ENCODE data around the gene HMGB2. TPM values are rescaled to one million over a fixed set of nuclear protein-coding genes. Genes with fewer than 3 reads are reported as not detected.

The HMGB2 gene
- total RNA-seq, 4 donors from 2014 or later: 27.3 to 83.6 (median 65.3) TPM

DNA sequence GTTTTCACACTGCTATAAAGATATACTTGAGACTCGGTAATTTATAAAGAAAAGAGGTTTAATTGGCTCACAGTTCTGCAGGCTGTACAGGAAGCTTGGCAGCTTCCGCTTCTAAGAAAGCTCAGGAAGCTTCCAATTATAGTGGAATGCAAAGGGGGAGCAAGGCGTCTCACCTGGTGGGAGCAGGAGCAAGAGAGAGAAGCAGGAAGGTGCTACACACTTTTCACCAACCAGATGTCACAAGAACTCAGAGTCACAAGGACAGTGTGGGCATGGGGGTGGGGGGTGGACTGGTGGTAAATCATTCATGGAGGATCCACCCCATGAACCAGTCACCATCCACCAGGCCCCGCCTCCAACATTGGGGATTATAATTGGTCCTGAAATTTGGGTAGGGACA, 22.8 kb downstream of the HMGB2 start:
- TF ChIP-seq, protein P1, sequence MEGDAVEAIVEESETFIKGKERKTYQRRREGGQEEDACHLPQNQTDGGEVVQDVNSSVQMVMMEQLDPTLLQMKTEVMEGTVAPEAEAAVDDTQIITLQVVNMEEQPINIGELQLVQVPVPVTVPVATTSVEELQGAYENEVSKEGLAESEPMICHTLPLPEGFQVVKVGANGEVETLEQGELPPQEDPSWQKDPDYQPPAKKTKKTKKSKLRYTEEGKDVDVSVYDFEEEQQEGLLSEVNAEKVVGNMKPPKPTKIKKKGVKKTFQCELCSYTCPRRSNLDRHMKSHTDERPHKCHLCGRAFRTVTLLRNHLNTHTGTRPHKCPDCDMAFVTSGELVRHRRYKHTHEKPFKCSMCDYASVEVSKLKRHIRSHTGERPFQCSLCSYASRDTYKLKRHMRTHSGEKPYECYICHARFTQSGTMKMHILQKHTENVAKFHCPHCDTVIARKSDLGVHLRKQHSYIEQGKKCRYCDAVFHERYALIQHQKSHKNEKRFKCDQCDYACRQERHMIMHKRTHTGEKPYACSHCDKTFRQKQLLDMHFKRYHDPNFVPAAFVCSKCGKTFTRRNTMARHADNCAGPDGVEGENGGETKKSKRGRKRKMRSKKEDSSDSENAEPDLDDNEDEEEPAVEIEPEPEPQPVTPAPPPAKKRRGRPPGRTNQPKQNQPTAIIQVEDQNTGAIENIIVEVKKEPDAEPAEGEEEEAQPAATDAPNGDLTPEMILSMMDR (IDR thresholded peaks at IDR 0.05): no peak
- TF ChIP-seq POLR2A (IDR thresholded peaks at IDR 0.05): no peak
- peaks cover 0 to 81% (median 0%) of the 10 kb centered on the region in 3 donors for H3K36me3 ChIP-seq
- no peaks in the 10 kb centered on the region for H3K27me3 ChIP-seq
- no peaks in the 10 kb centered on the region for H3K9me3 ChIP-seq
- no peak for DNase-seq
- H3K4me3 ChIP-seq: no peak overlapping the region
- intact Hi-C loops (cut with DNase I): loop anchor here (10.0 kb wide), 1 partner anchor 193 kb away; no protein-coding TSS in a partner anchor
- H3K27ac ChIP-seq: no peak overlapping the region
- H3K4me1 ChIP-seq: no peaks in the 10 kb centered on the region
- 78 to 95% methylated on average over 4 of the region's 4 CpGs for WGBS, 2 donors

DNA sequence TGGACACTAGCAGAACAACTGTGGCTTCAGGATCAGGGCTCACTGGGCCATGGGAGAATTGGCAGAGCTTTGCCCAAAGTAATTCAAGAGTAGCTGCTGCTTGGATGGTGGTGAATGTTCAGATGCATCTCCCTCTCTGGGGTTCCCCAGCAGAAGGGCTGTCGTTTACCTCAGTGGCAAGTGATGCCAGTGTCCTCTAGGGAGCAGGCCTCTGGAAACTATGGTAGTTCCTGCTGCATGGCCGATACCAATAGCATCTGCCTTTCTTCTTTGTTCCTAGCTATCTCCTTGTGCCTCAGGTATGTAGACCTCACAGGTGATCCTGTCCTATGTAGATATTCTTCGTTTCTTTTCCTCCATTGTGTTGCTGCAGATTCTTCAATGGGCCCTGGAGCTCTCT, 26.4 kb downstream of the HMGB2 start:
- H3K9me3 ChIP-seq: no peaks in the 10 kb centered on the region
- H3K27me3 ChIP-seq: no peaks in the 10 kb centered on the region
- no peak overlapping the region for H3K27ac ChIP-seq
- TF ChIP-seq POLR2A (IDR thresholded peaks at IDR 0.05): no peak
- TF ChIP-seq, protein P1 (IDR thresholded peaks at IDR 0.05): no peak
- H3K36me3 ChIP-seq: peaks cover 0 to 75% (median 0%) of the 10 kb centered on the region in 3 donors
- WGBS, 2 donors: 96 to 98% methylated on average over 2 of the region's 3 CpGs
- intact Hi-C loops (cut with DNase I): no loop called here
- no peaks in the 10 kb centered on the region for H3K4me1 ChIP-seq
- DNase-seq: no peak
- H3K4me3 ChIP-seq: no peak overlapping the region

DNA sequence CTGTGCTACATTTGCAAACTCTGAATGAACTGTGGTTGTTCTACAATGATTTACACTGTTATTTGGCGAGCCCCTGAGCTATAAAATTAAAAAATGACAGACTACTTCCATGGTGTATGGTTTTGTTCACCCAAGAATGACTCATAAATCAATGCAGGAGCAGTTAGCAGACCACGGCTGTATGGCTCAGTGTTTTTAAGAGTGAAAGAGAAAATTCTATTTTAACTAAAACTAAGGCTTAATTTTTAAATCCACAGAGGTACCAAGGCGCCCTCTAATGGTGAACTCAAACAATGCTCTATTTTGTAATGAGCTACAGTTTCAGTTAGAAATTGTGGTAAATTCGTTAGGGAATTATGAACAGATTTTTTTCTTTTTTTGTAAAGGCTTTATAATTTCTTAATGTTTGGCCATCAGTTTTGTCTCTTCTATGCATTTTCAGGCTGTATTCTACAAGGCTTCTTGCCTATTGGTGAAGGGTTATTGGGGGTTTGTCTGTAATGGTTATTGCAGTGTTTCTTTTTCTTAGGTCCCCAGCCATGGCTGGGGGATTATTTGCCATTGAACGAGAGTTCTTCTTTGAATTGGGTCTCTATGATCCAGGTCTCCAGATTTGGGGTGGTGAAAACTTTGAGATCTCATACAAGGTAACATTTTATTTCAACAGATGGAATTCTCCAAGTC, 32.5 kb downstream of the HMGB2 start:
- TF ChIP-seq POLR2A (IDR thresholded peaks at IDR 0.05): no peak
- TF ChIP-seq, protein P1 (IDR thresholded peaks at IDR 0.05): peak; percentile 36 to 65 (median 54)
- DNase-seq: no peak
- peaks cover 0 to 35% (median 0%) of the 10 kb centered on the region in 3 donors for H3K36me3 ChIP-seq
- 35 to 37% methylated on average over 5 of the region's 5 CpGs for WGBS, 2 donors
- H3K4me3 ChIP-seq: no peak overlapping the region
- H3K27ac ChIP-seq: no peak overlapping the region
- no peaks in the 10 kb centered on the region for H3K27me3 ChIP-seq
- no peaks in the 10 kb centered on the region for H3K9me3 ChIP-seq
- intact Hi-C loops (cut with DNase I): no loop called here
- no peaks in the 10 kb centered on the region for H3K4me1 ChIP-seq

DNA sequence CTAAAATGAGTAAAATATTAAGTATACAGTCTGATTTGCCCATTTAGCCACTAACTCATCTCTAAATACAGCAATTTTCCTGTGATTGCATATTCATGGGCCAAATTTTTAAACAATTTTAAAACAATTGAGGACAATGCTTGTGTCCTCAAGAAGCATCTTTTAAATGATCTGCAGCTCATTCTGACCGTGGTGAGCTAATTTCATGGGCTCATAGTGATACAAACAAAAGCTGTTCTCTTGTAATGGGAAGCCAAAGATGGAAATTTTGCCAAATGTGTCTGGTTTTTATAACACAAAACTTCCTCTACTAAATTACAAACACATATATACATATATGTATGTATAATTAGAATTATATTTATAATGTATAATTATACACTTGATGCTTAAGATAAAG, 39.7 kb downstream of the HMGB2 start:
- Histone ChIP-seq H3K36me3 (peaks cover 0 to 35% (median 0%) of the 10 kb centered on the region in 3 donors), H3K27me3 (no peaks in the 10 kb centered on the region), H3K4me3 (no peak overlapping the region), H3K9me3 (no peaks in the 10 kb centered on the region), H3K4me1 (no peaks in the 10 kb centered on the region), H3K27ac (no peak overlapping the region)
- no peak for DNase-seq
- WGBS, 2 donors: 81 to 100% methylated on average over 1 of the region's 1 CpG
- TF ChIP-seq, protein P1 (IDR thresholded peaks at IDR 0.05): no peak
- TF ChIP-seq POLR2A (IDR thresholded peaks at IDR 0.05): no peak
- intact Hi-C loops (cut with DNase I): no loop called here

DNA sequence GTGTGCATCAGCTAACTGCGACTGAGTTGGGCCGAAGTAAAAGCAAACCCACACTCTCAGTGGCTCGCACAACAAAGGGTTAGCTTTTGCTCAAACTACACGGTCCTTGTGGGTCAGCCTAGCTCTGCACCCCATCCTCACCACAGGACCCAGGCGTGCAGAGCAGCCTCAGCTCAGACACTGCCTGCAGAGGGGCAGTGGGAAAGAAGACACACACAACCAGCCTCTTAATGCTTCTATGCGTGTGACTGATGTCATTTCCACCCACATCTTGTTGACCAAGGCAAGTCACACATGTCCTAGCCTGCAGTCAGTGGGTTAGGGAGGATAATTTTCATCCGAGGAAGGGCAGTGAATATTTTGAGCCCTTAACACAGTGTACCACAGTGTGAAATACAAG, 40.5 kb downstream of the HMGB2 start:
- no peak for TF ChIP-seq POLR2A (IDR thresholded peaks at IDR 0.05)
- TF ChIP-seq, protein P1 (IDR thresholded peaks at IDR 0.05): no peak
- intact Hi-C loops (cut with DNase I): no loop called here
- Histone ChIP-seq H3K4me3 (no peak overlapping the region), H3K4me1 (no peaks in the 10 kb centered on the region), H3K36me3 (peaks cover 0 to 35% (median 0%) of the 10 kb centered on the region in 3 donors), H3K9me3 (no peaks in the 10 kb centered on the region), H3K27ac (no peak overlapping the region), H3K27me3 (no peaks in the 10 kb centered on the region)
- no peak for DNase-seq
- WGBS, 2 donors: 79 to 81% methylated on average over 7 of the region's 7 CpGs

Data from esophagus squamous epithelium (tissue), 5 donors.